AG09319 (cell line): ENCODE results near the gene NOL9.

ENCODE experiments used
- DNase-seq: peaks from one replicate; pipeline ENCODE4 v3.0.0-alpha.2; 2010; ENCODE audit warnings: low read depth; ENCODE audit errors: extremely low read depth
- TF ChIP-seq, protein P1 (sequence below): IDR thresholded peaks from 2 replicates; pipeline ENCODE4 v1.5.1; 2011; ENCODE audit warnings: low read depth, mild to moderate bottlenecking, inconsistent platforms, low read length, moderate library complexity

NOL9 gene

DNA sequence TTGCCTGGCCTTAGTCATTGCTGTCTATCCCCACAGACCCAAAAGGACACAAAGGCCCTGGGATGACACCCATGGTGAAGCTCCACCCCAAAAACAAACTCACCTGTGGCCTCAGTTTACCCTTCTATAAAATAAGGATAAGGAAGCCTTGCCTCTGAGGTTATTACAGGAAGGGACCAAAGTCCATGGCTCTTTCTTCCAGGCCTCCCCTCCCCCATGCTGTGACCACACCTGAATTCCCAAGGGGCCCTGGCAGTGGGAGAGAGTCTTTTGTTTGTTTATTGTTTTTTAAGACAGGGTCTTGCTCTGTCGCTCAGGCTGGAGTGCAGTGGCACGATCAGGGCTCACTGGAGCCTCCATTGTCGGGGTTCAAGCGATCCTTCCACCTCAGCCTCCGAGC is 77.8 kb downstream of the NOL9 start:
- TF ChIP-seq, protein P1, sequence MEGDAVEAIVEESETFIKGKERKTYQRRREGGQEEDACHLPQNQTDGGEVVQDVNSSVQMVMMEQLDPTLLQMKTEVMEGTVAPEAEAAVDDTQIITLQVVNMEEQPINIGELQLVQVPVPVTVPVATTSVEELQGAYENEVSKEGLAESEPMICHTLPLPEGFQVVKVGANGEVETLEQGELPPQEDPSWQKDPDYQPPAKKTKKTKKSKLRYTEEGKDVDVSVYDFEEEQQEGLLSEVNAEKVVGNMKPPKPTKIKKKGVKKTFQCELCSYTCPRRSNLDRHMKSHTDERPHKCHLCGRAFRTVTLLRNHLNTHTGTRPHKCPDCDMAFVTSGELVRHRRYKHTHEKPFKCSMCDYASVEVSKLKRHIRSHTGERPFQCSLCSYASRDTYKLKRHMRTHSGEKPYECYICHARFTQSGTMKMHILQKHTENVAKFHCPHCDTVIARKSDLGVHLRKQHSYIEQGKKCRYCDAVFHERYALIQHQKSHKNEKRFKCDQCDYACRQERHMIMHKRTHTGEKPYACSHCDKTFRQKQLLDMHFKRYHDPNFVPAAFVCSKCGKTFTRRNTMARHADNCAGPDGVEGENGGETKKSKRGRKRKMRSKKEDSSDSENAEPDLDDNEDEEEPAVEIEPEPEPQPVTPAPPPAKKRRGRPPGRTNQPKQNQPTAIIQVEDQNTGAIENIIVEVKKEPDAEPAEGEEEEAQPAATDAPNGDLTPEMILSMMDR, result no peak
- no peak for DNase-seq

DNA sequence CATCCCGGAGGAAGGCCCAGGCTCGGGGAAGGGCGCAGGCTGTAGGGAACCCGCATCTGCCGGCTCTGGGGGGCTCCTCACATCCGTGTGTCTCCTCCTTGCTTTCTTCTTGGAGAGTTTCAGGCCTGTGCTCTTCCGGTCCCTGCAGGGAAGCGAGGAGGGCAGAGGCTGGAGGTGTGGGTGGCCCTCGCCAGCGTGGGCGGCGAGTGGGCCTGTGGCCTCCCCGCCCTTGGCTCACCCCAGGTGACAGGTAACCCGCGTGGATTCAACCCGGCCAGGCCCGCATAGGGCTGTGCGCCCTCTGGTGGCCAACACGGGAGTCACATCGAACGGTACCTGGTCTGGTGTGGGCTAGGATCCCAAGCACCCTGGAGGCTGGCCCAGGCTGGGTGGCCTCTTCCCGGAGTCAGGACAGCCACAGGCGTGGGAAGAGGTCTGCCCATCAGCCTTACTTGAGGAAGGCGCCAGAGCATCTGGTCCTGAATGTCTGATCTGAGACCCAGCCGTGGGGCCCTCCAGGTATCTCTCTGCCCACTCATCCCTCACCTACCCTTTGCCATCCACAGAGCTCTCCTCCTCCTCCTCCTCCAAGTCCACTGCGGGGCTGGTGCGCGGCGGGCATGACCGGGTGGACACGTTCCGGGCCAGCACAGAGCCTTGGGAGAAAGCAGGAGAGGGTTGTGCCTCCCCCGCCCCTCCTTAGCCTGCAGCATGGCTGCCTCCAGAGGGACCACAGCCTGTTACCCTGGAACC is 78.8 kb downstream of the NOL9 start:
- TF ChIP-seq, protein P1, result peak; percentile 88
- no peak for DNase-seq

GRCh38 chr1:6474815-6475282 is 79.5 kb downstream of the NOL9 start:
- TF ChIP-seq, protein P1, result no peak
- DNase-seq, result no peak

- no peak for DNase-seq
- TF ChIP-seq, protein P1, result no peak
These were observed 80.1 kb downstream of the NOL9 start for GRCh38 chr1:6473974-6474814.

- TF ChIP-seq, protein P1, result no peak
- DNase-seq, result no peak
These were observed 81.2 kb downstream of the NOL9 start for GRCh38 chr1:6473156-6473555.

DNA sequence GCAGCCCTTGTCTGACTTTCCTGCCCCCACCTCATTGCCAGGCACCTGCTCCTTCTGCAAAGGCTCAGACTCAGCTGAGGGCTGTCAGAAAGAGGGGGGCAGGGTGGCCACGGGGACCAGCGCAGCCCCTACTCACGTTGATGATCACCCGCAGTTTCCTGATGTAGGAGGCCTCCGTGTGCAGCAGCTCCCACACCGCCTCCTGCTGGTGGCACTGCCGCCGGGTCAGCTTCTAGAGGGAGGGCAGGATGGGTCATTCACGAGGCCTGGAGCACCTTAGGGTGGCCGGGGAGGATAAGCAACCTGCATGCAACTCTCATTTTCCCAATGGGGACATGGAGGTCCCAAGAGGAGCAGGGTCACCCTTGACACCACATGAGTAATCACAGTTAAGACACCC is 81.9 kb downstream of the NOL9 start:
- TF ChIP-seq, protein P1, result peak; percentile 16
- no peak for DNase-seq

DNA sequence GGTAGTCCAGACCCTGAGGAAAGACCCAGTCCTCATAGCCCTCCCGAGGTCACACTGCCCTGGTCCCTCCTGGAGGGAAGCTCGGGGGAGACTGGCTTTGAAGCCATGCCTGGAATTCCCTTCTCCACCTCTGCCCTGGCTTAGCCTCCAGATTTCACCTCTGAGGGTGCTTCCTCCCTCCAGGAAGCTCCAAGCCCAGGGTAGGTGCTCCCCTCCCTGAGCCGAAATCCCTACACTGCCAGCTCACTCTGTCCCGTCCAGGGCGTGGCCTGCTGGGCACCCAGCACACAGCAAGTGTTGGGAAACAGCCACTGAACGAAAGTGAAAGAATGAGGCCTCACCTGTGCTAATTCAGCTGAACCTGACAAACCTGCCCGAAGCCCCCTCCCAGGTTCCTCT is 82.3 kb downstream of the NOL9 start:
- DNase-seq, result no peak
- TF ChIP-seq, protein P1, result no peak
